GM23338 (cell line): ENCODE results near the gene PCDHGA5.
"Not testable (repeated sequence)": the region's sequence is repeated elsewhere in the genome, so short reads cannot be mapped to it uniquely, and the experiment has no call there.

Experiments used
- CREB1 ChIP-seq: fragments of 250-450 bp; sonication (Bioruptor Pico); IDR thresholded peaks from 2 replicates; pipeline ENCODE4 v1.5.0; 2020; ENCODE audit warnings: low read depth, mild to moderate bottlenecking, moderate library complexity
- EZH2 ChIP-seq: fragments of 200-600 bp; sonication (generic); IDR thresholded peaks from one replicate; pipeline ENCODE4 v1.8.0; 2017; ENCODE audit warnings: antibody characterized with exemption, mild to moderate bottlenecking, low read depth; ENCODE audit not compliant: unreplicated experiment
- JUNB ChIP-seq: IDR thresholded peaks from one replicate; pipeline ENCODE4 v1.6.1; 2016; ENCODE audit warnings: antibody characterized with exemption; ENCODE audit not compliant: unreplicated experiment
- NANOG ChIP-seq: IDR thresholded peaks from 2 replicates; pipeline ENCODE4 v1.6.1; 2016; ENCODE audit warnings: antibody characterized with exemption, borderline replicate concordance
- POLR2AphosphoS5 ChIP-seq: IDR thresholded peaks from 2 replicates; pipeline ENCODE4 v1.6.1; 2016; ENCODE audit warnings: antibody characterized with exemption, low read depth
- STAT1 ChIP-seq: IDR thresholded peaks from one replicate; pipeline ENCODE4 v1.6.1; 2016; ENCODE audit warnings: antibody characterized with exemption; ENCODE audit not compliant: unreplicated experiment
- ZNF331 ChIP-seq: fragments of 250-450 bp; sonication (Bioruptor Pico); IDR thresholded peaks from 2 replicates; pipeline ENCODE4 v1.5.0; 2020; ENCODE audit warnings: low read depth, mild to moderate bottlenecking, moderate library complexity
- TF ChIP-seq, protein P1 (sequence below), 2 experiments: fragments of 200-600 bp in 1 of 2; sonication (generic) in 1 of 2; conservative IDR thresholded peaks; 2 replicates each; pipeline versions ENCODE4 v1.5.1 to v1.6.1; 2016 to 2017; ENCODE audit warnings: antibody characterized with exemption in 2 of 2, low read depth in 2 of 2, mild to moderate bottlenecking in 2 of 2, moderate library complexity in 1 of 2
- TF ChIP-seq, protein P2 (sequence below): IDR thresholded peaks from one replicate; pipeline ENCODE4 v1.6.1; 2018; ENCODE audit warnings: antibody characterized with exemption; ENCODE audit not compliant: unreplicated experiment

DNA sequence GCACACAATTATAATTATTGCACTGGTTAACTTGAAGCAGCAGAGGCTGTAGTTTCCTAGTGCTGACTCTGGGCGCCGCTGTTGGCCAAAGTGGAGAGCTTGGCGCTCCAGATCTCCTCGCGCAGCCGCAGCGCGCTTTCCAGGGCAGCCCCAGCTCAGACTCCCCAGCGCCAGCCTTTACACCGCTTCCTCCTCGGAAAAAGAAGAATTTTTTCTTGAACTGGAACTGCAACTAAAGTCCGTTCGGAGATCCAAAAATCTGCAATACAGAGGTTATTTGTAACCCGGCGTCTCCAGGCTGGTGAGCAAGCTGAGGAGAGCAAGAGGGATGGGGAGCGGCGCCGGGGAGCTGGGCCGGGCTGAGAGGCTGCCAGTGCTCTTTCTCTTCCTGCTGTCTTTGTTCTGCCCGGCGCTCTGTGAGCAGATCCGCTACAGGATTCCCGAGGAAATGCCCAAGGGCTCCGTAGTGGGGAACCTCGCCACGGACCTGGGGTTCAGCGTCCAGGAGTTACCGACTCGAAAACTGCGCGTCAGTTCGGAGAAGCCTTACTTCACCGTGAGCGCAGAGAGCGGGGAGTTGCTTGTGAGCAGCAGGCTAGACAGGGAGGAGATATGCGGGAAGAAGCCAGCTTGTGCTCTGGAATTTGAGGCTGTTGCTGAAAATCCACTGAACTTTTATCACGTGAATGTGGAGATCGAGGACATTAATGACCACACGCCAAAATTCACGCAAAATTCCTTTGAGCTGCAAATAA is 23.8 kb downstream of the PCDHGA5 start, which contains the start of gene PCDHGB4:
- not testable (repeated sequence) for TF ChIP-seq ZNF331; STAT1; NANOG; CREB1 (CRISPR knock-in tag); JUNB; EZH2
- TF ChIP-seq, protein P1, sequence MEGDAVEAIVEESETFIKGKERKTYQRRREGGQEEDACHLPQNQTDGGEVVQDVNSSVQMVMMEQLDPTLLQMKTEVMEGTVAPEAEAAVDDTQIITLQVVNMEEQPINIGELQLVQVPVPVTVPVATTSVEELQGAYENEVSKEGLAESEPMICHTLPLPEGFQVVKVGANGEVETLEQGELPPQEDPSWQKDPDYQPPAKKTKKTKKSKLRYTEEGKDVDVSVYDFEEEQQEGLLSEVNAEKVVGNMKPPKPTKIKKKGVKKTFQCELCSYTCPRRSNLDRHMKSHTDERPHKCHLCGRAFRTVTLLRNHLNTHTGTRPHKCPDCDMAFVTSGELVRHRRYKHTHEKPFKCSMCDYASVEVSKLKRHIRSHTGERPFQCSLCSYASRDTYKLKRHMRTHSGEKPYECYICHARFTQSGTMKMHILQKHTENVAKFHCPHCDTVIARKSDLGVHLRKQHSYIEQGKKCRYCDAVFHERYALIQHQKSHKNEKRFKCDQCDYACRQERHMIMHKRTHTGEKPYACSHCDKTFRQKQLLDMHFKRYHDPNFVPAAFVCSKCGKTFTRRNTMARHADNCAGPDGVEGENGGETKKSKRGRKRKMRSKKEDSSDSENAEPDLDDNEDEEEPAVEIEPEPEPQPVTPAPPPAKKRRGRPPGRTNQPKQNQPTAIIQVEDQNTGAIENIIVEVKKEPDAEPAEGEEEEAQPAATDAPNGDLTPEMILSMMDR (conservative IDR thresholded peaks at IDR 0.05; ENCODE audit: low read depth in 2 of 2): peak; percentile 72 to 75
- TF ChIP-seq, protein P2, sequence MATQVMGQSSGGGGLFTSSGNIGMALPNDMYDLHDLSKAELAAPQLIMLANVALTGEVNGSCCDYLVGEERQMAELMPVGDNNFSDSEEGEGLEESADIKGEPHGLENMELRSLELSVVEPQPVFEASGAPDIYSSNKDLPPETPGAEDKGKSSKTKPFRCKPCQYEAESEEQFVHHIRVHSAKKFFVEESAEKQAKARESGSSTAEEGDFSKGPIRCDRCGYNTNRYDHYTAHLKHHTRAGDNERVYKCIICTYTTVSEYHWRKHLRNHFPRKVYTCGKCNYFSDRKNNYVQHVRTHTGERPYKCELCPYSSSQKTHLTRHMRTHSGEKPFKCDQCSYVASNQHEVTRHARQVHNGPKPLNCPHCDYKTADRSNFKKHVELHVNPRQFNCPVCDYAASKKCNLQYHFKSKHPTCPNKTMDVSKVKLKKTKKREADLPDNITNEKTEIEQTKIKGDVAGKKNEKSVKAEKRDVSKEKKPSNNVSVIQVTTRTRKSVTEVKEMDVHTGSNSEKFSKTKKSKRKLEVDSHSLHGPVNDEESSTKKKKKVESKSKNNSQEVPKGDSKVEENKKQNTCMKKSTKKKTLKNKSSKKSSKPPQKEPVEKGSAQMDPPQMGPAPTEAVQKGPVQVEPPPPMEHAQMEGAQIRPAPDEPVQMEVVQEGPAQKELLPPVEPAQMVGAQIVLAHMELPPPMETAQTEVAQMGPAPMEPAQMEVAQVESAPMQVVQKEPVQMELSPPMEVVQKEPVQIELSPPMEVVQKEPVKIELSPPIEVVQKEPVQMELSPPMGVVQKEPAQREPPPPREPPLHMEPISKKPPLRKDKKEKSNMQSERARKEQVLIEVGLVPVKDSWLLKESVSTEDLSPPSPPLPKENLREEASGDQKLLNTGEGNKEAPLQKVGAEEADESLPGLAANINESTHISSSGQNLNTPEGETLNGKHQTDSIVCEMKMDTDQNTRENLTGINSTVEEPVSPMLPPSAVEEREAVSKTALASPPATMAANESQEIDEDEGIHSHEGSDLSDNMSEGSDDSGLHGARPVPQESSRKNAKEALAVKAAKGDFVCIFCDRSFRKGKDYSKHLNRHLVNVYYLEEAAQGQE: not testable (repeated sequence)
- peak; percentile 14; the same call in 1 of the 2 replicates for TF ChIP-seq POLR2AphosphoS5
